Stomach (tissue), 4 donors: ENCODE results near the gene CAVIN2.

Source experiments
- POLR2A ChIP-seq, 4 donors: fragments of 450-650 bp; IDR thresholded peaks; one replicate each; pipeline ENCODE4 v1.6.1; 2016; ENCODE audit warnings: antibody characterized with exemption in 4 of 4, control low read depth in 2 of 4, mild to moderate bottlenecking in 1 of 4, moderate library complexity in 1 of 4
- TF ChIP-seq, protein P1 (sequence below), 7 experiments: fragments of 450-650 bp in 4 of 7; fragments of 200-600 bp in 3 of 7; sonication (generic) in 3 of 7; IDR thresholded peaks; one replicate each; pipeline ENCODE4 v1.5.1; 2016 to 2019; ENCODE audit warnings: antibody characterized with exemption in 7 of 7, control low read depth in 2 of 7, mild to moderate bottlenecking in 1 of 7

DNA sequence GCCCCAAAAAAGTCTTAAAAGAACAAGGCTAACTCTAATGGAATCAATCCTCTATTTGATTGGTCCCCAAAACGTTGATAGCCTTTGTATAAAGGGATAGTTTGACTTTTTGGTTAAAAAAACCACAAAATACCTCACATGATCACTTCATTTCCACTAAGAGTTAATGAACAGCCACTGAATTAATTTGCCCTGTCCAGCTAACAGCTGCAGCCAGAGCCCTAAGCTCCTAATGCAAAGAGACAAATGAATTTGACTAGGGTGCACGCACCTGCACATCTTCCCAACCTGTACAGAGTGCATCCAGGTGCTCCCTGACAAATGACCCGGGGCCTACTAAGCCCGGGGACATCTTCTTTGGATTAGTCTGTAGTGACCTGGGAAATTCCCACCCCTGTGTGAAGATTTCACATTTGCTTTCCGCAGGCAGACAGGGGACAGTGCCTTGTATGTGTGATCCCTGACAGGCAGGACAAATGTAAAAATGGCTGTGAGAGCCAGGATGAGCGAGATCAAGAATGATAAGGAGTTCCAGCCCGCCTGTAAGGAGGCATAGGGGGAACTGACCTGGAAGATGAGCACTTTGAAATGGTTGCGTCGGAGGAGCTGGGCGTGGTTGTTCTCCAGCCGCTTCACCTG, 893 bp downstream of the CAVIN2 start:
- TF ChIP-seq, protein P1, sequence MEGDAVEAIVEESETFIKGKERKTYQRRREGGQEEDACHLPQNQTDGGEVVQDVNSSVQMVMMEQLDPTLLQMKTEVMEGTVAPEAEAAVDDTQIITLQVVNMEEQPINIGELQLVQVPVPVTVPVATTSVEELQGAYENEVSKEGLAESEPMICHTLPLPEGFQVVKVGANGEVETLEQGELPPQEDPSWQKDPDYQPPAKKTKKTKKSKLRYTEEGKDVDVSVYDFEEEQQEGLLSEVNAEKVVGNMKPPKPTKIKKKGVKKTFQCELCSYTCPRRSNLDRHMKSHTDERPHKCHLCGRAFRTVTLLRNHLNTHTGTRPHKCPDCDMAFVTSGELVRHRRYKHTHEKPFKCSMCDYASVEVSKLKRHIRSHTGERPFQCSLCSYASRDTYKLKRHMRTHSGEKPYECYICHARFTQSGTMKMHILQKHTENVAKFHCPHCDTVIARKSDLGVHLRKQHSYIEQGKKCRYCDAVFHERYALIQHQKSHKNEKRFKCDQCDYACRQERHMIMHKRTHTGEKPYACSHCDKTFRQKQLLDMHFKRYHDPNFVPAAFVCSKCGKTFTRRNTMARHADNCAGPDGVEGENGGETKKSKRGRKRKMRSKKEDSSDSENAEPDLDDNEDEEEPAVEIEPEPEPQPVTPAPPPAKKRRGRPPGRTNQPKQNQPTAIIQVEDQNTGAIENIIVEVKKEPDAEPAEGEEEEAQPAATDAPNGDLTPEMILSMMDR (IDR thresholded peaks at IDR 0.05): no peak
- no peak for TF ChIP-seq POLR2A (IDR thresholded peaks at IDR 0.05)
